ENCODE results near the gene LTA.
"Not testable (repeated sequence)": the region's sequence is repeated elsewhere in the genome, so short reads cannot be mapped to it uniquely, and the experiment has no call there.

The LTA gene

GRCh38 chr6:31588871-31589650, 17.0 kb downstream of the LTA start:
- no peak for DNase-seq

- not testable (repeated sequence) for DNase-seq
Observed at GRCh38 chr6:31590691-31591090, 18.6 kb downstream of the LTA start.

GRCh38 chr6:31592396-31592771, 20.3 kb downstream of the LTA start:
- no peak for DNase-seq

- DNase-seq = peak; percentile 29
Observed at GRCh38 chr6:31597006-31597405, 24.9 kb downstream of the LTA start.

- no peak for DNase-seq
Observed at GRCh38 chr6:31607317-31607716, 35.2 kb downstream of the LTA start.

GRCh38 chr6:31609519-31610406, 37.7 kb downstream of the LTA start:
- peak; percentile 13 for DNase-seq

GRCh38 chr6:31610968-31611367, 38.9 kb downstream of the LTA start:
- no peak for DNase-seq

GRCh38 chr6:31614075-31614619, 42.1 kb downstream of the LTA start:
- DNase-seq = no peak

GRCh38 chr6:31614684-31615578, 42.8 kb downstream of the LTA start, which contains the start of gene AIF1:
Gene AIF1, plus strand, starts transcription at chr6:31615234. Its CDS starts 96 bp downstream, at chr6:31615330.
- DNase-seq = no peak

GRCh38 chr6:31615748-31616147, 43.7 kb downstream of the LTA start:
- DNase-seq = no peak

- no peak for DNase-seq
Observed at GRCh38 chr6:31617010-31617409, 44.9 kb downstream of the LTA start.

- peak; percentile 97 for DNase-seq
Observed at GRCh38 chr6:31619805-31620585, 47.9 kb downstream of the LTA start.

- peak; percentile 73 for DNase-seq
Observed at GRCh38 chr6:31620586-31621319, 48.7 kb downstream of the LTA start, which contains the start of gene PRRC2A. Gene PRRC2A, plus strand, starts transcription at chr6:31620715. Its CDS starts 2,075 bp downstream, at chr6:31622790.

- DNase-seq = no peak
Observed at GRCh38 chr6:31621320-31621939, 49.3 kb downstream of the LTA start.

- DNase-seq = no peak
Observed at GRCh38 chr6:31621991-31622390, 49.9 kb downstream of the LTA start.

- no peak for DNase-seq
Observed at GRCh38 chr6:31622684-31623091, 50.6 kb downstream of the LTA start.

Measured in NCI-H1092 treated with DMSO at 0.1 percent for 48 hours (cell line).